HG02973 (cell line): ENCODE results near the gene MYG1.
"Not testable (repeated sequence)": the region's sequence is repeated elsewhere in the genome, so short reads cannot be mapped to it uniquely, and the experiment has no call there.

Experiments used
- ATAC-seq: cut with Tn5 transposase; IDR thresholded peaks from one replicate; pipeline ENCODE4 v1.9.1; 2021; ENCODE audit warnings: moderate library complexity; ENCODE audit not compliant: unreplicated experiment

The MYG1 gene

DNA sequence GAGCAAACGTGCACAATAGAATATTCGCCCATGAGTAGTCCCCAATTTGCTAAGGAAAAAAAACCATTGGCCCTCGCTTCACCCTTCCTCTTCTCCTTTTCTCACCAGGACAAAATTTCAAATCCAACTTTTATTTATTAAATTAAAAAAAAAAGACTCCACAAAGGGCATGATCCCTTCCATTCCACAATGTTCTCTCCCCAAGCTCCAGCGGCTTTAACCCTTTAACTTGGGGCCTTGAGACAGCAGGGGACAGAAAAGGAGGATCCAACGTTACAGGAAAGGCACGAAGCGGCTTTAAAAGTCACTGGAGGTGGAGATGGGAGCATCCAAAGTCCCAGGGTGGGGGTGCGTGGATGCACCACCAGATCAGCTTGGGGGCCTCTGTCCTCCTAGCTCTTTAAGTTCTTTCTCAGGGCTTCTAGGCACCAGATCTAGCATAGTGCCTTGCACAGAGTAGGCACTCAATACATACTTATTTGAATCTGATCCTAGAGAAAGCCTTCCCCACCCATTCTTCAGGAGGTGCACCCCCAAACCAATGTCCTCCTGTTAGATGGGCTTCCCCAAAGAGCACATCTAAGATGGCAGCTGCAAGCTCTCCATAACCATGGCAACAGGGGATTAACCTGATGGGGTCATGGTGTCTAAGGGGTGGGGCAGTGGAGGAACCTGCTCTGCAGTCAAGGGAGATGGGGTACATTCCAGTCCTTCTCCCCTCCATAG lies 27.1 kb downstream of the MYG1 start:
- ATAC-seq, result no peak

DNA sequence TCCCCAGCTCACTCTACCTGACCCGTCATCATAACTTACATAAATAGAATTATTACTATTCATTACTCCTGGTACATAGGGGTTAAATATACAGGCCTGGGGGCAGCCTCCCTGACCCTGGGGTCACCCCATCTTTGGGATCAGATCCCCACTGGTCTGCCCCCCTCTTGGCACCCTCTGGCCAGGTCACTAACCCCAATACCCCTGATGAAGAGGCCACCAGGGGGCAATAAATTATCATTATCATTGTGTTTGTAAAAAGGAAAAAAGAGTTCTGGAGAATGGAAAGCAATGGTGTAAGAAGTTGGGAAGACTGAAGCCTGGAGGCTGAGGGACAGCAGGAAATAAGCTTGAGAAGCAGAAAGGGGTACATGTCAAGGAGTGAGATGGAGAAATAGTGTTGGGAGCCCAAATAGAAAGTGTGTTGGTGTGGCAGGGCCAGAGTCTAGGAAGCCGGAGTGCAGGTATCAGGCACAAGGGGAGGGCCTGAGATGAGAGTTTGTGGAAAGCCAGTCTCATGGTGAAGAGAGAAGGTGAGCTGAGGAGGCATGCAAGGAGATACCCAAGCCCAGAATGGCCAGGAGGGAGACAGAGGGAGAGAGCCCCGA lies 28.0 kb downstream of the MYG1 start:
- ATAC-seq, result no peak

DNA sequence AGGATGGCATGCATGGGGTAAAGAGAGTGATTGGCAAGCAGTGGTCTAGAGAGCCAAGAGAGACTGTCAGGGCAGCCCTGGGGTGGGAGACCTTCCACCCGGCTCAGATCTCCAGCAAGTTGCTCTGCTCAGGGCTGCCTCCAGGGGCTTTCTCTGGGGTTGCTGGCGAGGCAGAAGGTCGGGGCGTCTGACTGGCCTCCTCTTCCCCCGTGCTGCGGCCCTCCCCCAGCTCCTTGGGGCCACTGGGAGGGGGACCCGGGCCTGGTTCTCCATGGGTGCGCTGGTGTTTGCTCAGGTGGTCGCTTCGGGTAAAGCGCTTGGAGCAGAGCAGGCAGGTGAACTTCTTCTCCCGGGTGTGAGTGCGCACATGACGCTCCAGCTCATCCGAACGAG lies 28.5 kb downstream of the MYG1 start:
- no peak for ATAC-seq

DNA sequence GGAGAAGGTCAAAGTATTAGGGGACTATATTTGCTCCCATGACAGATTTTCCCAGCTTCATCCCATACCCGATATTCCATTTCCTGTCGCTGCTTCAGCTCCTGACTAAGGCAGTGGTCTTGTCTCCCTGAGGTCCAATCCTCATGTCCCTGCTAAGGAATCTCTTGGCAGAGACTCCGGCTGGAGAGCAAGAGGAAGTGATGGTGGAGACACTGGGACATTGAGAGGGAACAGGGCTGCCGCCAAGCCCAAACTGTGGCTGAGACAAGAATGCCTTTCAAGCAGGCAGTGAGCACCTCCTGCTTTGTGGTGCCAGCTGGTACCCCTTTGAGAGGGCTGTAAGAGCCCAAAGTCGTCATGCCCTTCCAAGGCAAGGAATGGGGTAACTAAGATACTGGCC lies 31.2 kb downstream of the MYG1 start:
- no peak for ATAC-seq

DNA sequence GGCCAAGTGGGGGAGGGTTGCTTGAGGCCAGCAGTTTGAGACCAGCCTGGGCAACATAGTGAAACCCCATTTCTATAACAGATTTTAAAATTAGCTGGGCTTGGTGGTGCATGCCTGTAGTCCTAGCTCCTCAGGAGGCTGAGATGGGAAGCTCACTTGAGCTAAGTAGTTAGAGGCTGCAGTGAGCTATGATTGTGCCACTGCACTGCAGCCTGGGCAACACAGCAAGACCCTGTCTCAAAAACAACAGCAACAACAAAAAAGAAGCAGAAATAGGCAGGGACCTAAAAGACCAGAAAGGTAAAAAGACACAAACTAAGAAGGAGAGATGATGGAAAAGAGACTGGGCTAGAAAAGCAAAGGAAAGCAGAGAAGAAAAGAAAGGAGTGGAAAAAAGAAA lies 32.8 kb downstream of the MYG1 start:
- ATAC-seq, result not testable (repeated sequence)

DNA sequence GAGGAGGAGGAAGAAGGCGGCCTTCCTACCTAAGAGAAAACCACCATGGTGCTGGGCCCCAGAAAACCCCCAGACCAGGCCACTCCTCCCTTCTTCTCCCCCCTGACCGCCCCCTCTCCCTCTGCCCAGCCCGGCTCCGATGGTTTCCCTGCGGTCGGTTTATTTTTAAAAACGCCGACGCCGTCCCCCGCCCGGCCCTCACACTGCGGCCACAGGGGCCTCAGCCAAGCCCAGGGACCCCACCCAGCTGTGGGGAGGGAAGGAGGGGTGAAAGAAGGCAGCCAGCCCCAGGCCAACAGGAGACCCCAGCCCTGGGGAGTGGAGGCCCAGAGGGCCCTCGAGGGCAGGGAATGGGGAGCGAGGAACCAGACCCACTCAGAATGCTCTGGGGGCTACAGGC lies 33.2 kb downstream of the MYG1 start:
- ATAC-seq, result no peak

DNA sequence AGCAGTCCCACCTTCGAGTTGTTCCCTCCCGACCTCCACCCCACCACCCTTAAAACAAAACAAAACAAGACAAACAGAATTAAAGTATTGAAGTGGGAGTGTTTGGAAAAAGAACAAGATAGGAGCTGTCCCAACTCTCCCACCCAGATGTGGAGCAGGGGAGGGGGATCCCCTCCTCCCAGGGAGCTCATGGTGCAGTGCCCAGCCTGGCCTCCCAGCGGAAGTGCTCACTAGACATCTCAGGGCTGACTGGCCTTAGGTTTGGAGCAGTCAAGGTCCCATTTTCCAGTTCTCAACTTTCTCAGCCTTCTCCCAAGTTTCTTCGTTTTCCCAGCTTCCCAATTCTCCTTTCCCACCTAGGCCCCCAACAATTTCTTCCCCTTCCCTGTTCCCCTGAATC lies 33.8 kb downstream of the MYG1 start:
- ATAC-seq, result no peak

DNA sequence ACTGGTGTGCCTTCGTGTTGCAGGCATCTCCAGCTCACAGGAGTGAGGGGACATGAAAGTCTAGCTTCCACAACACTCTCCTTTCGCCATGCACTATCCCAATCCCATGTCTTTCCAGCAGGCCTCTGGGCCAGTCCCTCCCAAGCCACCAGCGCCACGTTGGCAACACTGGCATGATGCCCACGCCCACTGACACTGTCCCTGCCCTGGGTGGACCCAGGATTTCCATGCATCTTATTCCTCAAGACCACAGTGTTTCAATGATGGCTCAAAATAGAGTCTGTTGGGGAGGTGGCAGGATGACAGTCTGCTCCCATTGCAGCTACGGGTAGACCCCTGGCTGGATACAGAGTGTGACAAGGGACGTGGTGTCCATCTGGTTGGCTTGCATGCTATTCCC lies 34.4 kb downstream of the MYG1 start:
- no peak for ATAC-seq

DNA sequence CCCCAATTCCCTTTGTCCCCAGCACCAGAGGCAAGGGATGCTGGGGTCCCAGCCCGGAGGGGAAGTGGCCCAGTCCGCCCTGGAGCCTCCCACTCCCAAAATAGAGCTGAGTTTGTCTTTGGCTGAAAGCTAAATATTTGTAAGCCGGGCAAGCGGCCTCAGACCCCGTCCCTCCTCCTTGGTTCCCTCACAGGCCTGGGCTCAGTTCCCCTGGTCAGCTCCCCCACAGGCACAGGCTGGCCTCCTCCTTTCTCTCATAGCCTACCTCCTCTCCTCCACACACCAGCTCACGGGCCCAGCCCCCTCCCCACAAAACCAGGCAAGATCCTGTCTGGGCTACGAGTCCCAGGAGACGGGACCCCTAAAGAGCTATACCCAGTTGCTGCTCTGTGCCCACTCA lies 35.3 kb downstream of the MYG1 start:
- ATAC-seq, result no peak

DNA sequence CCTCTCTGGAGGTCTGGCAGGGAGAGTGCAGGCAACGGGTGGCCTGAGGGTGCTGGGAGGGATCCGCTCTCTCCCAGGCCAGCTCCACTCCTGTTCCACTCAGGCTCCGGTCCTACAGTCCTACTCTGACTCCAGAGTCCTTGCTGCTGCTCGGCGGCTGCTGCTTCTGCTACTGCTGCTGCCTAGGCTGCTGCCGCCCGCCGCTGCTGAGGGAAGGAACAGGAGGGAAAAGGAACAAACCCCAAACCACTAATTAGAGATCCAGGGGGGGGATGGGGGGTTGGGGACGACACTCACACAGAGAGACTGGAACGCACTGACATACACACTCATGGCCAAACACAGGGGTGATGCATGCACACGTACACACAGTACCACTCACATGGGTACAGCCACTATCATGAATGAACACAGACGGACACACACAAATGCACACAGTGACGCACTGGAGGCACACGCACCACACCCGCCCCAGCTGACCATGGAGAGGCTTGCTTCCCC lies 36.7 kb downstream of the MYG1 start, which contains the start of gene SP7:
SP7 (minus strand) TSS at position 174 of the 501 bp plus-strand sequence. CDS start 708 bp downstream, outside the sequence.
- no peak for ATAC-seq

DNA sequence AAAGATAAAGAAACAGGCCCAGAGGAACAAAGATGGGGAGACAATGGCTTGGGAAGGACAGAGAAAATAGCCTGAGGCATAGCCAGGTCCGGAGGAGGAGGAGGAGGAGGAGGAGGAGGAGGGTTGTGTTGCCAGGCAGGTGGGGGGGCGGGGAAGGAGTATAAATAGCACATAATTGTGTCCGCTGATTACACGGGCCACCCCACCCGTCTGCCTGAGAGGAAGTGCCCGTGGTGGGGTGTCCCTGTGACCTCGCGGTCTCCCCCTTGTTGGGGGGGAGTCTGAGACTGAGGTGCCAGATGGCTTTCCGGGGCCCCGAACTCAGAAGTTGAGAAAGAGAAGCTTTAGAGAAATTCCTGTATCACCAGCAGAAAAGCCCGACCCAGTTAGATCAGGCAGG lies 38.5 kb downstream of the MYG1 start:
- ATAC-seq, result no peak

DNA sequence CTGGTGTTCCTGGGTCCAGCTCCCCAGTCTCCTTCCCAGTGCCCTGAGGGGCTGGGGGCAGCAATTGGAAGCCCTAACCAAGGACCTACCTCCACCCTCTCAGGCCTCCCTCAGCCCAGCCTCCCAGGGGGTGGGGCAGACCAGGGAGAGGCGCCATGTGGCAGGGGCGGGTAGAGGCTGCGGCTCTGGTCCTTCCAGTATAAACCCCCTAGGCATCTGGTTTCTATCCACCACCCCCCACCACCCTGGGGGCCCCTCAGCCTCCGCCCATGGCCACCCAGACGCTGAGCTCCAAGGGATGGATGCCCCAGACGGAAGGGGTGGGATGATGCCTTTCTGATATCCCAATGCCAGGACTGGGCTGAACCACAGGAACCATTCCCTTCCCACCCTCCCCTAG lies 39.4 kb downstream of the MYG1 start:
- no peak for ATAC-seq

DNA sequence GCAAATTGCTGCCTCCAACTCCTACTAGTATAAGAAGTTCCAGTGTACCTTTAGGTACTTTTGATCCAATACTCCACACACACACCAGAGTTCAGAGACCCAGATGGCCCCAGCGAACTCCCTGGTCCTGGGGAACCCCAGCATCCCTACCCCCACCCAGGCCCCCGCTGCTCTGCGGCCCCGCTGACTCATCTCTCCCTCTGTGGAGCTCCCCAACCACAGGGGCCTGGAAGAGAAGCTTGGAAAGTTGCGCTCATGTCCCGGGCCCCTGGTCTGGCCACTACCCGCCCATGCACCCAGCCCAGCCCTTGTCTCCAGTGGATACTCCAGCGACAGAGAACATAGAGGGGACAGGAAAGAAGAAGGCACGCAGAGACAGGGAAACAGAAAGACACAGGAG lies 40.9 kb downstream of the MYG1 start:
- no peak for ATAC-seq

DNA sequence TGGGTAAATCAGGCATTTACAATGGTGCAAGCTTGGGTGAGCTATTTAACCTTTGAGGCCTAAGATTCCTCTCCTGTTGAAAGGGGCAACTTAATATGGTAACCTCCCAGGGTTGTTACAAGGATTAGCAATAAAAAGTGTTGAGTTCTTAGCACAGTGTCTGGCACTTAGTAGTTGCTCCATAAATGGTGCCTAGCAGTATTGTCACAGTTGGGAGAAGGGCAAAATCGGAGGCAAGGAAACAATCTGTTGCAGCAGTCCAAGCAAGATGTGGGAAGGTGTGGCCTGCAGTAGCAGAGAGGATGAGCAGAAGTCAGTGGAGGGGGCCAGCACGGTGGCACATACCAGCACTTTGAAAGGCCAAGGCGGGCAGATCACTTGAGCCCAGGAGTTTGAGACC lies 44.0 kb downstream of the MYG1 start:
- no peak for ATAC-seq

DNA sequence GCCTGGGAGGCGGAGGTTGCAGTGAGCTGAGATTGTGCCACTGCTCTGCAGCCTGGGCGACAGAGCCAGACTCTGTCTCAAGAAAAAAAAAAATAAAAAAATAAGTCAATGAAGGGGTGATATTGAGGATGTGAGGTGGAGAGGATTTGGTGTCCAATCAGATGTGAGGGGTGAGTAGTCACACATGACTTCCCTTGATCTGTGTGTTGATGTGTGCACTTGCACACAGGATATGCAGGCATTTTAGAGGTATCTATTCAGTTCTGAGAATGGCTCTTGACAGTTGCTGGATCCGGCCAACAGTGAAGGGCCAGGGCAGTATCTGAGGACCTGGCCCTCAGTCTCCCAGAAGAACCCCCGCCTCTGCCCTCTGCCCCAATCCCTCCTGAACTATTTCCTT lies 44.5 kb downstream of the MYG1 start:
- ATAC-seq, result no peak

DNA sequence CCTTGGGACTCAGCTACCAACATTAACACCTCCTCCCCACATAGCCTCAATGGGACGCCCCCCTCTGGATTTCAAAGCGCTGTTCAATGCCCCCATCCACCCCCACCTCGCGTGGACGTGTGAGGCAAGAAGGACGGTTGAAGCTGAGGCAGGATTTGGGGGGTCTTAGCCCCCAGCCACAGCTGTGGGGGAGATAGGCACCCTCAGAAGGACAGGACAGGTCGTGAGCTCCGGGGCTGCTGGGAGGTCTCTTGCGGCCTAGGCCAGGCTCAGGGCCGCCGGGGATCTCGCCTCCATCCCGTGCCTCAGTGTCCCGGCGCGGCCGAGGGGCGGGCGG lies 45.0 kb downstream of the MYG1 start:
- ATAC-seq, result no peak

DNA sequence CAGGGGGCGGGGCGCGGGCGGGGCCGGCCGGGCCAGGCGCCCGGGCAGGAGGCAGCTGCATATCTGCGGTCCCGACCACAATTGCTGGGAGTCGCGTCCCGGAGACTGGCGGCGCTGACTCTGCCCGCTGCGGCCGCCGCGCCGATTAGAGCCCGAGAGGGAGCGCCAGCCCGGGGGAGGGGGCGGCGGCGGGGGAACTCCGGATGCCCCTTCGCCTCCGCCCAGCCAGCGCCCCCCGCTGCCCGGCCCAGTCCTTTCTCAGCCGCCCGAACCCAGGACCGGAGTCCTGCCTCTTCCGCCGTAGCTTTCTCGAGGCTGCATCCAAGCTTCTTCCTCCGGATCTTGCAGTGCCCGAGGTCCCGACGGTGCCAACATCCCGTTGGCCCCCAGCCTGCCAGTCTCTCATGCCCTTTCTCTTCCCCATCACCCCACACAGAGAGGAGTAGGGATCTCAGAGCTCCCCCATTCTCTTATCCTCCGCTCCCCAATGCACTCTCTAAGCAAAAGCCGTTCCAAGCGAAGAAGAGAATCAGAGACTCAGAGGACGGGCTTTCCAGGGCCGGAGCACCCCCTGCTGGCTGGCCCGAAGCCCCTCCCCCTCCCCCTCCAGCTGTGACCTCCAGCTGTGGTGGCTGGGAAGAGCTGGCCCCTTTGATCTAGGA lies 45.5 kb downstream of the MYG1 start:
- ATAC-seq, result no peak

DNA sequence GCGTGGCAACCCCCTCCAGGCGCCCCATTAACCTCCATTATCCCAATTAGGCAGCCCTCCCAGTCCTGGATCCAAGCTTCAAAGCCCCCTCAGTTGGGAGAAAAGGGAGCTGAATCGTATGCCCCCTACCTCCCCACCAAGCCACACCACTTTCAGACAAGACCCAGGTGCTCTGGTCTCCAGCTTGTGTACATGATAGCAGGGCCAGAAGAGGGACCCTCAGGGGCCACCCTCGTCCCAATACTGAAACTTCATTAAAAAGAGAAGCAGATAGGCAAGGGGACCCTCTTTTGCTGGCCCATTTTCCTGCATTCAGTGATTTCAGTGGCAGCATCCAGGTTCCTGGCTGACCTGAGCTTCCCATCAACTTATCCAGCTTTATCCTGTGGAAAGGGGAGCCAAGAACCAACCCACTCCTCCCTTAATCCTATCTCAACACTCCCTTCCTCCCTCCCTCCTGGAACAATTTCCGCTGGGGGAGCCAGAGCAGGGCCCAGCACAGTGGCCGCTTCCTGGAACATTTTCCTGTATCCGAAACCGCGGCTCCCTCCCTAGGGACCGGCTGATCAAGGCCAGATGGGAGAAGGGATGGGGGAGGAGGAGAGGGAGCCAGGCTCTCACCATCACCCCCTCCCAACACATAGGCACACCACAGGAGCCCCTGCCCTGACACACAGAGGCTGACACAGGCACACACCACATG lies 46.1 kb downstream of the MYG1 start:
- no peak for ATAC-seq

DNA sequence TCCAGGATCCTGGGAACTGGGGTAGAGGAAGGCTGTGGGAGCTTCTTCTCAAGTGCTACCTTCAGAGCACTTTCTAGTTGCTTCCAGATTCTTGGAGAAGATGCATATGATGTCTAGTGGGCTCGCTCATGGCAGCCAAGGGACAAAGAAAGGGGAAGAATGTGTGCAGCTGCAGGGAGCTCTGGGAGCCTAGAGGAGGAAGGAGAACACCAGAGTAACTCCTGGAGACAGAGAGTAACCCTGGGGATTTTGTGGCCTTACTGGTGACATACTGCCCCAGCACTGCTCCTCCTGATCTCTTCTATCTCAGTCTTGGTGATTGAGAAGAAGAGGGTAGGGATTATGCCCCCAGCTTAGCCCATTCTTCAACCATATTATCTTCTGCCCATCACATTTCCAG lies 47.0 kb downstream of the MYG1 start:
- no peak for ATAC-seq

DNA sequence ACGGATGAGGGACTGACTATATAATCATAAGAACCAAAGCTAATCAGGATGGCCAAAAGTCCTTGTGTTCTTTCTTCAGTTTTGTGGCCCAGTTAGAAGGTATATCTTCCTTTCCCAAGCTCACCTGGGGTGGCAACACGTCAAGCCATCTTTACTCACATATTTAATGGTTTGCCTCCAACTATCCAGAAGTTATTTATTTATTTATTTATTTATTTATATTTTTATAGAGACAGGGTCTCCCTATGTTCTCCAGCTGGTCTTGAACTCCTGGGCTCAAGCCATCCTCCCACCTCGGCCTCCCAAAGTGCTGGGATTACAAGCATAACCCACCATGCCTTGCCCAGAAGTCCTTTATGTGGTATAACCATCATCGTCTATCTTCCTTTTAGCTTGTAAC lies 48.4 kb downstream of the MYG1 start:
- ATAC-seq, result no peak

DNA sequence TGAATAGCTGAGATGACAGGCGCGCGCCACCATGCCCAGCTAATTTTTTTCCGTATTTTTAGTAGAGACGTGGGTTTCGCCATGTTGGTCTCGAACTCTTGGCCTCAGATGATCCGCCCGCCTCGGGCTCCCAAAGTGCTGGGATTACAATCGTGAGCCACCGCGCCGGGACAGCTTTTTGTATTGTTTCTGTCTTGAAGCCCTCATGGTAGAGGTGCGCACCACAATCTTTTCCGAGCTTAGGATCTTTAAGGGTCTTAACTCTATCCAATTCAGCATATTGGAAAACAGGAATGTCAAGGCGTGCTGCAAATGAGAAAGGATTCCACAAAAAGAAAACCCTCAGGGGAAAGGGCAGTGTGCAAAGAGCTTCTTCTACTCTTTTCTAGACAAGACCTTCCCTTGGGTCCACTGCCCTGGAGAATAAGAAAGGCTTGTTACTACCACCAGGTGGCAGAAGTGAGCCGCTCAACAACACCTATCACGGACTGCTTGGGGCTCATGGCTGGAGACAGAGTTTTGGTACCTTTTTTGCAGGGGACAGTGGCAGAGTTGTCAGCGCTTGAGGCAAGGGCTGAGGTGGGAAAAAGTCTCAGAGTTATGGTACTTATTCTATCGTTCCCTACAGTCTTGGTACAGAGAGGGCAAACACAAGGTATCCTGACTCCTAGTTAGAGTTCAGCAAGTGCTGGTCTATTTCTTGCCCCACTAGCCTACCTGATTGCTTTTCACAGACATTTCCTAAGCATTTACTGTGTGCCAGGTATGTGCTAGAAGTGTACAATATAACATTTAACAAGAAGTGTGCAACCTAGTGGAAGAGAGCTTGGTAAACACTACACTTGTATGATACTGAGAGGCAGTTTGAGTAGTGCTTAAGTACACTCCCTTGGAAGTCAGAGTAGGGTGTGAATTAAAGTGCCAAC lies 53.1 kb downstream of the MYG1 start:
- ATAC-seq, result no peak
